Ovary (tissue), 3 donors: ENCODE measurements around the gene JMJD7.

ENCODE experiments used
- CTCF ChIP-seq, 3 donors: fragments of 450-650 bp in 2 of 3; fragments of 200-600 bp in 1 of 3; IDR thresholded peaks; one replicate each; pipeline versions ENCODE4 v1.5.1 to v1.8.0; 2016 to 2022; ENCODE audit warnings: antibody characterized with exemption in 3 of 3, mild to moderate bottlenecking in 1 of 3
- POLR2A ChIP-seq: fragments of 450-650 bp; IDR thresholded peaks from one replicate; pipeline ENCODE4 v1.6.1; 2017; ENCODE audit warnings: antibody characterized with exemption, mild to moderate bottlenecking, moderate library complexity
- donor health status: DM: no; HTN: no; CAD: no.

GRCh38 chr15:41866263-41866703 is 38.4 kb downstream of the JMJD7 start:
- TF ChIP-seq CTCF (IDR thresholded peaks at IDR 0.05): no peak
- TF ChIP-seq POLR2A: no peak
